ENCODE results near the gene ZNF653.
"Not testable (repeated sequence)": the region's sequence is repeated elsewhere in the genome, so short reads cannot be mapped to it uniquely, and the experiment has no call there.

The ZNF653 gene

DNA sequence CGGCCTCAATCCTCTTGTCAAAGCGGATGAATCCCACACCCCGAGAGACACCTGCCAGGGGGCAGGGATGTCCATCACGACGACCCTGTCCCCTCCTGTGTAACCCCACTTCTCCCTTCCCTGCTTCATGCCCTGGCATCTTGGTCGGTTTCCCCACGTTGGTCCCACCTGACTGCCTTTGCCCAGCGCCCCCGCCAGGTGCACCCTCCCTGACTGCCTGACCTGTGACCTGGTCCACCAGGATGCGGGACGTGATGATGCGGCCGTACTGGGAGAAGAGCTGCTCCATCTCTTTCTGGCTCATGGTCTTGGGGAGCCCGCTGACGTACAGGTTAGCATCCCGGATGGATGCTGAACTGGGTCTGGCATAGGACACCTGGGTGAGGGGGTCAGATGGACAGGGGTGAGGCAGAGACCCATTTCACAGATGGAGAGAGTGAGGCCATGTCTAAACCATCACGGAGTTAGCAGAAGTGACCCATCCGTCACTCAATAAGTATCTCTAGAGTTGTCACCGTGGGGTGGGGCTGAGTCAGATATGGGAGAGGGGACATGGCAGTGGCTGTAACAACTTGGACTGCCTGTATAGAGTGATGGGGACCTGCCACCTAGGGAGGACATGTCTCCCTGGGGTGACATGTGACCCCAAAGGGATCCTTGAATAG lies 47.3 kb downstream of the ZNF653 start:
- Mint-ChIP-seq H3K4me1 (no peaks in the 10 kb centered on the region), H3K9me3 (no peaks in the 10 kb centered on the region), H3K27me3 (ENCODE audit: low read depth) (peaks cover 7% of the 10 kb centered on the region), H3K36me3 (ENCODE audit: low read depth) (no peaks in the 10 kb centered on the region), H3K4me3 (no peak overlapping the region), H3K27ac (no peak overlapping the region)
- TF ChIP-seq, protein P1, sequence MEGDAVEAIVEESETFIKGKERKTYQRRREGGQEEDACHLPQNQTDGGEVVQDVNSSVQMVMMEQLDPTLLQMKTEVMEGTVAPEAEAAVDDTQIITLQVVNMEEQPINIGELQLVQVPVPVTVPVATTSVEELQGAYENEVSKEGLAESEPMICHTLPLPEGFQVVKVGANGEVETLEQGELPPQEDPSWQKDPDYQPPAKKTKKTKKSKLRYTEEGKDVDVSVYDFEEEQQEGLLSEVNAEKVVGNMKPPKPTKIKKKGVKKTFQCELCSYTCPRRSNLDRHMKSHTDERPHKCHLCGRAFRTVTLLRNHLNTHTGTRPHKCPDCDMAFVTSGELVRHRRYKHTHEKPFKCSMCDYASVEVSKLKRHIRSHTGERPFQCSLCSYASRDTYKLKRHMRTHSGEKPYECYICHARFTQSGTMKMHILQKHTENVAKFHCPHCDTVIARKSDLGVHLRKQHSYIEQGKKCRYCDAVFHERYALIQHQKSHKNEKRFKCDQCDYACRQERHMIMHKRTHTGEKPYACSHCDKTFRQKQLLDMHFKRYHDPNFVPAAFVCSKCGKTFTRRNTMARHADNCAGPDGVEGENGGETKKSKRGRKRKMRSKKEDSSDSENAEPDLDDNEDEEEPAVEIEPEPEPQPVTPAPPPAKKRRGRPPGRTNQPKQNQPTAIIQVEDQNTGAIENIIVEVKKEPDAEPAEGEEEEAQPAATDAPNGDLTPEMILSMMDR (IDR thresholded peaks at IDR 0.05; ENCODE audit: unreplicated experiment in 3 of 3): no peak

DNA sequence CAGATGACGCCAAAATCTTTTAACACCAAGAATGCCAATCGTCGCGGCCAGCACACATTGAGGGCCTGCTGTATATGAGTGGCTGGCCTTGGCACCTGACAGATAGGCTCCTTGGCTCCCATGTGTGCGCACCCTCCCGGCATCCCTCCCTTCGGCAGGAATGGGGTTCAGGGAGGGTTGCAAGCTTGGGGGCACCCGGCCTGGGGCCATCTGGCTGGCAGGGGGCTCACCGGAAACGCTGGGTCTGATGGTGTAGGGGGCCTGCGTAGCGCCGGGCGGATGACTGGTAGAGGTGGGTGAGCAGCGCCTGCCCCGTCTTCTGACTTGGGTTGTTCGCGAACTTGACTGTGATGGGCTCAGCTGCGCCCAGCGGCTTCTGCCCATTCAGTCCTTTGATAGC lies 47.8 kb downstream of the ZNF653 start:
- H3K36me3 Mint-ChIP-seq (ENCODE audit: low read depth): no peaks in the 10 kb centered on the region
- TF ChIP-seq, protein P1 (IDR thresholded peaks at IDR 0.05; ENCODE audit: unreplicated experiment in 3 of 3): no peak
- no peaks in the 10 kb centered on the region for H3K4me1 Mint-ChIP-seq
- H3K27me3 Mint-ChIP-seq (ENCODE audit: low read depth): peaks cover 4% of the 10 kb centered on the region
- no peaks in the 10 kb centered on the region for H3K9me3 Mint-ChIP-seq
- H3K4me3 Mint-ChIP-seq: no peak overlapping the region
- H3K27ac Mint-ChIP-seq: no peak overlapping the region

GRCh38 chr19:11457115-11457514 lies 48.5 kb downstream of the ZNF653 start:
- Mint-ChIP-seq H3K9me3 (no peaks in the 10 kb centered on the region), H3K4me1 (peaks cover 6% of the 10 kb centered on the region), H3K4me3 (no peak overlapping the region), H3K36me3 (ENCODE audit: low read depth) (no peaks in the 10 kb centered on the region), H3K27me3 (ENCODE audit: low read depth) (peaks cover 4% of the 10 kb centered on the region), H3K27ac (no peak overlapping the region)
- TF ChIP-seq, protein P1 (IDR thresholded peaks at IDR 0.05; ENCODE audit: unreplicated experiment in 3 of 3): no peak

GRCh38 chr19:11456659-11457058 lies 49.0 kb downstream of the ZNF653 start:
- TF ChIP-seq, protein P1 (IDR thresholded peaks at IDR 0.05; ENCODE audit: unreplicated experiment in 3 of 3): no peak
- peaks cover 4% of the 10 kb centered on the region for H3K27me3 Mint-ChIP-seq (ENCODE audit: low read depth)
- no peaks in the 10 kb centered on the region for H3K36me3 Mint-ChIP-seq (ENCODE audit: low read depth)
- H3K4me1 Mint-ChIP-seq: peaks cover 9% of the 10 kb centered on the region
- H3K27ac Mint-ChIP-seq: no peak overlapping the region
- no peak overlapping the region for H3K4me3 Mint-ChIP-seq
- H3K9me3 Mint-ChIP-seq: no peaks in the 10 kb centered on the region

- not testable (repeated sequence) for H3K27ac Mint-ChIP-seq, H3K4me1 Mint-ChIP-seq
Observed at GRCh38 chr19:11455233-11455554, 50.4 kb downstream of the ZNF653 start.

DNA sequence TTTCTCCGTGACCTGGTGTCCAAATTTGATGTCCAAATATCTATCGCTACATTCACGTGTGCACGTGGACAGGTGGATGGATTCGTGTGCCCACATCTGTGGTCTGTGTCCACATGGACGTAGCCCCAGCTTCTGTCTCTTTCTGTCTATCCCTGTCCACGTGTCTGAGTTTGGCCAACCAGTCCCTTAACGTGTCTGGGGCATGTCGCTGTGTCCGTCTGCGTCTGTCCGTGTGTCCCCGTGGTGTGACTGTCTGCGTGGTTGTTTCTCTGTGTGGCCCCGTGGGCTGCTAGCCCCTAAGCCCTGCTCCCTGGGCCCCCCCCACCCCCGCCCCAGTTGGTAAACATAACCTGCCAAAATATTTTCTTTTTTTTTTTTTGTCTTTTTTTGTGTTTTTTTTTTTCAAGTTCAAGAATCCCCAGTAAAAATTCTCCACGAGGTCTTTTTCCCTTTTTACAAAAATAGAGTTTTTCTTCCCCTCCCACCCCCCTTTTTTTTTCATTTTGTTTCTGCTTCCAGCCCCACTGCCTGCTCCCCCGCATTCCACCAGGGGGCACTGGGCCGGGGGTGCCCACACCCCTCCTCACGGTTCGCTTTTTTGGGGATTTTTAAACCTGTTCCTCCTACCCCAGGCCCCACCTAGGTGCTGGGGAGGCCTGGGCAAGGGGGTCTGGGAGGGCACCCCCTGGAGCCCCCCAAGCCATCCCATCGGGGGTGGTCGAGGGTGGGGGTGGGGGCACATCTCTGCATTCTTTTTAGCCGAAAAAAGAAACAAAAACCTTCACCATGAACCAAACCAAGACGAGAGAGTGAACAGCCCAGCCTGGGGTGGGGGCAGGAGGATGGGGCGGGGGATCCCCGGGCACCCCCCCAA lies 51.9 kb downstream of the ZNF653 start:
- no peaks in the 10 kb centered on the region for H3K36me3 Mint-ChIP-seq (ENCODE audit: low read depth)
- H3K9me3 Mint-ChIP-seq: no peaks in the 10 kb centered on the region

More at GRCh38 chr19:11455233-11455554, 50.4 kb downstream of the ZNF653 start:
- not testable (repeated sequence) for H3K4me3 Mint-ChIP-seq; H3K36me3 Mint-ChIP-seq (ENCODE audit: low read depth); H3K9me3 Mint-ChIP-seq; H3K27me3 Mint-ChIP-seq (ENCODE audit: low read depth)

More for the DNA sequence above, 51.9 kb downstream of the ZNF653 start:
- Mint-ChIP-seq H3K4me1 (peaks cover 9% of the 10 kb centered on the region), H3K27ac (peak overlapping the region in 1 of 3 experiments; percentile 69), H3K27me3 (ENCODE audit: low read depth) (peaks cover 4% of the 10 kb centered on the region), H3K4me3 (peak overlapping the region in 1 of 3 experiments; percentile 51)
- TF ChIP-seq, protein P1 (IDR thresholded peaks at IDR 0.05; ENCODE audit: unreplicated experiment in 3 of 3): peak; percentile 14 to 28 (median 20)

Measured in nephron (organoid).